MM.1S (cell line): ENCODE measurements around the gene TMEM115.
A peak's percentile ranks its signal among the peaks of the same experiment; 100 is the strongest.

Experiments used
- DNase-seq: peaks from one replicate; pipeline ENCODE4 v3.0.0-alpha.2; 2015
- H2AFZ ChIP-seq: fragments of 300-600 bp; sonication (generic); 2 replicates; pipeline ENCODE4 v1.6.0; 2016; ENCODE audit warnings: antibody characterized with exemption, low read length
- H3F3A ChIP-seq: fragments of 300-600 bp; sonication (generic); 2 replicates; pipeline ENCODE4 v1.6.1; 2016; ENCODE audit warnings: mild to moderate bottlenecking, antibody characterized with exemption, low read length, moderate library complexity, mixed read lengths; ENCODE audit not compliant: insufficient read depth
- H3K27ac ChIP-seq: fragments of 300-600 bp; sonication (generic); 2 replicates; pipeline ENCODE4 v1.5.1; 2016; ENCODE audit warnings: mild to moderate bottlenecking, low read length
- H3K27me3 ChIP-seq: fragments of 300-600 bp; sonication (generic); replicated peaks from 2 replicates; pipeline ENCODE4 v1.6.0; 2016; ENCODE audit warnings: low read length; ENCODE audit not compliant: insufficient read depth
- H3K36me3 ChIP-seq: fragments of 300-600 bp; sonication (generic); replicated peaks from 2 replicates; pipeline ENCODE4 v1.6.1; 2016; ENCODE audit warnings: mild to moderate bottlenecking, low read length, mixed read lengths; ENCODE audit not compliant: insufficient read depth
- H3K4me1 ChIP-seq: fragments of 300-600 bp; sonication (generic); 2 replicates; pipeline ENCODE4 v1.6.1; 2016; ENCODE audit warnings: low read length, mixed read lengths
- H3K4me2 ChIP-seq: fragments of 300-600 bp; sonication (generic); 2 replicates; pipeline ENCODE4 v1.6.0; 2016; ENCODE audit warnings: low read depth, low read length
- H3K4me3 ChIP-seq: fragments of 300-600 bp; sonication (generic); 2 replicates; pipeline ENCODE4 v1.5.1; 2016; ENCODE audit warnings: low read length, mixed read lengths
- H3K79me2 ChIP-seq: fragments of 300-600 bp; sonication (generic); 2 replicates; pipeline ENCODE4 v1.6.1; 2016; ENCODE audit warnings: mixed run types, low read length, mixed read lengths
- H3K9ac ChIP-seq: fragments of 300-600 bp; sonication (generic); 2 replicates; pipeline ENCODE4 v1.6.1; 2016; ENCODE audit warnings: low read length, mixed read lengths
- H3K9me2 ChIP-seq: fragments of 300-600 bp; sonication (generic); replicated peaks from 2 replicates; pipeline ENCODE4 v1.6.1; 2016; ENCODE audit warnings: mild to moderate bottlenecking, low read length, mixed read lengths; ENCODE audit not compliant: insufficient read depth
- H3K9me3 ChIP-seq: fragments of 300-600 bp; sonication (generic); replicated peaks from 2 replicates; pipeline ENCODE4 v1.6.1; 2016; ENCODE audit warnings: mild to moderate bottlenecking, low read length, mixed read lengths; ENCODE audit not compliant: insufficient read depth
- H4K20me1 ChIP-seq: fragments of 300-600 bp; sonication (generic); 2 replicates; pipeline ENCODE4 v1.6.1; 2016; ENCODE audit warnings: mild to moderate bottlenecking, low read length, moderate library complexity, mixed read lengths; ENCODE audit not compliant: insufficient read depth
- EZH2 ChIP-seq: fragments of 300-600 bp; sonication (generic); optimal IDR thresholded peaks from 2 replicates; pipeline ENCODE3; 2017; ENCODE audit warnings: low read depth, mild to moderate bottlenecking, antibody characterized with exemption, low read length, mixed read lengths
- EZH2phosphoT487 ChIP-seq: fragments of 300-600 bp; sonication (generic); IDR thresholded peaks from 2 replicates; pipeline ENCODE4 v1.6.1; 2018; ENCODE audit warnings: antibody characterized with exemption, low read length
- TF ChIP-seq, protein P1 (sequence below): fragments of 300-600 bp; sonication (generic); IDR thresholded peaks from 2 replicates; pipeline ENCODE4 v1.5.1; 2016; ENCODE audit warnings: antibody characterized with exemption, low read length, mixed read lengths

TMEM115 gene

DNA sequence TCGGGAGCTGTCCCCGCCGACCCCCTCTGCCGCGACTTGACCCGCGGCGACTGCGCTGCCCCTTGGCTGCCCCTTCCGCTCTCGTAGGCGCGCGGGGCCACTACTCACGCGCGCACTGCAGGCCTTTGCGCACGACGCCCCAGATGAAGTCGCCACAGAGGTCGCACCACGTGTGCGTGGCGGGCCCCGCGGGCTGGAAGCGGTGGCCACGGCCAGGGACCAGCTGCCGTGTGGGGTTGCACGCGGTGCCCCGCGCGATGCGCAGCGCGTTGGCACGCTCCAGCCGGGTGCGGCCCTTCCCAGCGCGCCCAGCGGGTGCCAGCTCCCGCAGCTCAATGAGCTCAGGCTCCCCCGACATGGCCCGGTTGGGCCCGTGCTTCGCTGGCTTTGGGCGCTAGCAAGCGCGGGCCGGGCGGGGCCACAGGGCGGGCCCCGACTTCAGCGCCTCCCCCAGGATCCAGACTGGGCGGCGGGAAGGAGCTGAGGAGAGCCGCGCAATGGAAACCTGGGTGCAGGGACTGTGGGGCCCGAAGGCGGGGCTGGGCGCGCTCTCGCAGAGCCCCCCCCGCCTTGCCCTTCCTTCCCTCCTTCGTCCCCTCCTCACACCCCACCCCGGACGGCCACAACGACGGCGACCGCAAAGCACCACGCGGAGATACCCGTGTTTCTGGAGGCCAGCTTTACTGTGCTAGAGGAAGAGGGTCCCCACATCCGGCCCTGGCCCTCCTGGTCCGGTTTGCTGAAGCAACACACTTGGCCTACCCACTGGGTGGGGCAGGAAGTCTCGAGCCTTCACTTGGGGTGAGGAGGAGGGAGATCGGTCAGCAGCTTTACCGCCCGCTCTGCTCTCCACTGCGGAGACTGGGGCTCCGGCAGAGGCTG is 18.6 kb downstream of the TMEM115 start, which contains the start of gene RASSF1:
RASSF1 (minus strand) TSS at position 389 of the 882 bp plus-strand sequence; CDS start at position 358, 31 bp downstream.
- Histone ChIP-seq H3K9ac (no peak within 1 kb of the TSS), H3K4me2 (peak within 1 kb of the TSS; percentile 67; the same call in 1 of the 2 replicates), H3F3A (peaks cover 17% of the 10 kb centered on the region), H3K79me2 (peaks cover 21% of the 10 kb centered on the region), H3K27me3 (peaks cover 10% of the 10 kb centered on the region; the same call in 1 of the 2 replicates), H3K27ac (no peak within 1 kb of the TSS), H3K9me3 (no peaks in the 10 kb centered on the region), H3K9me2 (no peaks in the 10 kb centered on the region), H4K20me1 (no peaks in the 10 kb centered on the region), H3K4me1 (peaks cover 7% of the 10 kb centered on the region), H3K4me3 (peak within 1 kb of the TSS; percentile 30; the same call in 1 of the 2 replicates), H3K36me3 (no peaks in the 10 kb centered on the region), H2AFZ (peak within 1 kb of the TSS; percentile 59; the same call in 1 of the 2 replicates)
- TF ChIP-seq EZH2phosphoT487 (no peak), EZH2 (no peak)
- TF ChIP-seq, protein P1, sequence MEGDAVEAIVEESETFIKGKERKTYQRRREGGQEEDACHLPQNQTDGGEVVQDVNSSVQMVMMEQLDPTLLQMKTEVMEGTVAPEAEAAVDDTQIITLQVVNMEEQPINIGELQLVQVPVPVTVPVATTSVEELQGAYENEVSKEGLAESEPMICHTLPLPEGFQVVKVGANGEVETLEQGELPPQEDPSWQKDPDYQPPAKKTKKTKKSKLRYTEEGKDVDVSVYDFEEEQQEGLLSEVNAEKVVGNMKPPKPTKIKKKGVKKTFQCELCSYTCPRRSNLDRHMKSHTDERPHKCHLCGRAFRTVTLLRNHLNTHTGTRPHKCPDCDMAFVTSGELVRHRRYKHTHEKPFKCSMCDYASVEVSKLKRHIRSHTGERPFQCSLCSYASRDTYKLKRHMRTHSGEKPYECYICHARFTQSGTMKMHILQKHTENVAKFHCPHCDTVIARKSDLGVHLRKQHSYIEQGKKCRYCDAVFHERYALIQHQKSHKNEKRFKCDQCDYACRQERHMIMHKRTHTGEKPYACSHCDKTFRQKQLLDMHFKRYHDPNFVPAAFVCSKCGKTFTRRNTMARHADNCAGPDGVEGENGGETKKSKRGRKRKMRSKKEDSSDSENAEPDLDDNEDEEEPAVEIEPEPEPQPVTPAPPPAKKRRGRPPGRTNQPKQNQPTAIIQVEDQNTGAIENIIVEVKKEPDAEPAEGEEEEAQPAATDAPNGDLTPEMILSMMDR, result no peak
- DNase-seq, result no peak

DNA sequence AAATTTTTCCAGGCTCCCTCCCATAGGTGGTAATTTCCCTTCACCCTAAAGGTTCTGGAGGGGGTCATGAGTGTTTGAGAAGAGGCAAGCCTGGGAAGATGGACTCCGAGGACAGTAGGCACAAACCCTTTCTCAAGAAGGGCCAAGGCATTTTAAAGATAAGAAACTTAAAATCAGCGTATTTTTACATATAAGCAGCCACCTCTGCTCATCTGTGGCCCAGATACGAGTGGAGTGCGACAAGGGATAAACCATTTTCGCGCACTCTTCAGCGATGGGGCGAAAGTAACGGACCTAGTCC is 19.2 kb downstream of the TMEM115 start:
- Histone ChIP-seq H3K9me3 (no peaks in the 10 kb centered on the region), H3K9ac (no peak overlapping the region), H3K4me1 (peaks cover 4% of the 10 kb centered on the region), H3K4me2 (peak overlapping the region; percentile 67; the same call in 1 of the 2 replicates), H3K4me3 (0 out of 2 replicates have a peak overlapping the region, but pooled peaks have one; percentile 30), H3F3A (peaks cover 17% of the 10 kb centered on the region), H3K9me2 (no peaks in the 10 kb centered on the region), H3K27ac (no peak overlapping the region), H4K20me1 (no peaks in the 10 kb centered on the region), H3K79me2 (peaks cover 27% of the 10 kb centered on the region), H3K27me3 (peaks cover 10% of the 10 kb centered on the region; the same call in 1 of the 2 replicates), H3K36me3 (no peaks in the 10 kb centered on the region), H2AFZ (peak overlapping the region; percentile 59; the same call in 1 of the 2 replicates)
- TF ChIP-seq EZH2phosphoT487 (no peak), EZH2 (no peak)
- TF ChIP-seq, protein P1, result no peak
- DNase-seq, result no peak

DNA sequence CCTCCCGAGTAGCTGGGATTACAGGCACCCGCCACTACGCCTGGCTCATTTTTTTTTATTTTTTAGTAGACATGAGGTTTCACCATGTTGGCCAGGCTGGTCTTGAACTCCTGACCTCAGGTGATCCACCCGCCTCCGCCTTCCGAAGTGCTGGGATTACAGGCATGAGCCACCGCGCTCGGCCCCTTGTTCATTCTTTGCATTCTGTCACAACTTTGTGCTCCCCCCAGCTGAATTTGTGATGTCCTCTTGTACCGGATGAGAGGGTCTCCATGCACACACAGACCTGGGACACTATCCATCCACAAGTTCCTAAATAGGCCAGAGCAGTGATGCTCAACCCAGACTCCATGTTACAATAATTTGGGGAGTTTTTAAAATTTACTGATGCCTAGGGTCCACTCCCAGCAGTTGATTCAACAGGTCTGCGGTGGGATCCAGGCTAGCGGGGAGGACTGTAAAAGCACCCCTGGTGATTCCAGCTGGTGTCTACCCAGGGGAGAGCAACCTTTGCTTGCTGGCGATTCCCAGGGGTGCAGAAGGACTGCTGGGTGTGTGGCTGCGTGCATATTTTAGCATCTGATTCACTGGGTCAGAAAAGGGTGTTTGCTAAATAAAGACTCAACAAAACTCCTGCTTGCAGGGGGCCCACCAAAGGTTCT is 19.7 kb downstream of the TMEM115 start:
- Histone ChIP-seq H3K27ac (no peak overlapping the region), H3K9me2 (no peaks in the 10 kb centered on the region), H3F3A (peaks cover 17% of the 10 kb centered on the region), H2AFZ (no peak overlapping the region), H3K4me2 (no peak overlapping the region), H3K27me3 (peaks cover 10% of the 10 kb centered on the region; the same call in 1 of the 2 replicates), H3K9me3 (no peaks in the 10 kb centered on the region), H3K4me3 (no peak overlapping the region), H3K9ac (no peak overlapping the region), H3K4me1 (peaks cover 4% of the 10 kb centered on the region; the same call in 1 of the 2 replicates), H4K20me1 (no peaks in the 10 kb centered on the region), H3K36me3 (no peaks in the 10 kb centered on the region), H3K79me2 (peaks cover 31% of the 10 kb centered on the region)
- TF ChIP-seq EZH2 (no peak), EZH2phosphoT487 (no peak)
- TF ChIP-seq, protein P1, result no peak
- DNase-seq, result no peak
